Fibroblast of lung (primary cell): ENCODE results near the gene TOX3.

ENCODE experiments used
- EZH2 ChIP-seq: IDR thresholded peaks from 2 replicates; pipeline ENCODE4 v1.5.1; 2012; ENCODE audit warnings: low read length, control low read depth, mild to moderate bottlenecking; ENCODE audit errors: missing control alignments
- TF ChIP-seq, protein P1 (sequence below), 2 donors: IDR thresholded peaks in 1 of 2; conservative IDR thresholded peaks in 1 of 2; 1 replicate in 1 of 2; 2 replicates in 1 of 2; pipeline ENCODE4 v1.5.1; 2011 to 2012; ENCODE audit warnings: low read length in 2 of 2, control low read depth in 1 of 2, inconsistent platforms in 1 of 2, low read depth in 1 of 2, mild to moderate bottlenecking in 1 of 2

- TF ChIP-seq, protein P1, sequence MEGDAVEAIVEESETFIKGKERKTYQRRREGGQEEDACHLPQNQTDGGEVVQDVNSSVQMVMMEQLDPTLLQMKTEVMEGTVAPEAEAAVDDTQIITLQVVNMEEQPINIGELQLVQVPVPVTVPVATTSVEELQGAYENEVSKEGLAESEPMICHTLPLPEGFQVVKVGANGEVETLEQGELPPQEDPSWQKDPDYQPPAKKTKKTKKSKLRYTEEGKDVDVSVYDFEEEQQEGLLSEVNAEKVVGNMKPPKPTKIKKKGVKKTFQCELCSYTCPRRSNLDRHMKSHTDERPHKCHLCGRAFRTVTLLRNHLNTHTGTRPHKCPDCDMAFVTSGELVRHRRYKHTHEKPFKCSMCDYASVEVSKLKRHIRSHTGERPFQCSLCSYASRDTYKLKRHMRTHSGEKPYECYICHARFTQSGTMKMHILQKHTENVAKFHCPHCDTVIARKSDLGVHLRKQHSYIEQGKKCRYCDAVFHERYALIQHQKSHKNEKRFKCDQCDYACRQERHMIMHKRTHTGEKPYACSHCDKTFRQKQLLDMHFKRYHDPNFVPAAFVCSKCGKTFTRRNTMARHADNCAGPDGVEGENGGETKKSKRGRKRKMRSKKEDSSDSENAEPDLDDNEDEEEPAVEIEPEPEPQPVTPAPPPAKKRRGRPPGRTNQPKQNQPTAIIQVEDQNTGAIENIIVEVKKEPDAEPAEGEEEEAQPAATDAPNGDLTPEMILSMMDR (conservative IDR thresholded peaks at IDR 0.05 in 1 of 2, IDR thresholded peaks at IDR 0.05 in 1 of 2; ENCODE audit: low read depth in 1 of 2, low read length in 2 of 2) = no peak
- TF ChIP-seq EZH2 = peak; percentile 56
Observed at GRCh38 chr16:52546291-52547003, 496 bp downstream of the TOX3 start.
